Measurements from ENCODE around the gene RASA3.

Gene RASA3

DNA sequence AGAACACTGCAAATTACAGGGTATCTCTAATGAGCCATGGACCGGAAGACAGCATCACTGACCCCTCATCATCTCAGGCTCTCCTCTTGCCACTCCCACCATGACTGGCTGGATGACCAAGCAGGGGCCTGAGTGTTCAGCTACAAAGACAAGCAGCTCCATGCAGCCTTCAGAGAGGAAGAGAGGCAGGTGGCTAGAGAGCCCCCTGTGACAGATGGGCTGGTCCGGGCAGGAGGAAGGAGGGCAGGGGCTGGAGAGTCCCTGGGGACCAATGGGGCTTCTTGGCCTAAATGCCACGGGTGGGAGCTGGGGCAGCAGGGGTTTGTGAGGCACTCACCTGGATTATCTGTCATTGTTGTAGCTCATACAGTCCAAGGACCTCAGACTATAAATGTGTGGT lies 12.8 kb upstream of the RASA3 start:
- TF ChIP-seq, protein P1, sequence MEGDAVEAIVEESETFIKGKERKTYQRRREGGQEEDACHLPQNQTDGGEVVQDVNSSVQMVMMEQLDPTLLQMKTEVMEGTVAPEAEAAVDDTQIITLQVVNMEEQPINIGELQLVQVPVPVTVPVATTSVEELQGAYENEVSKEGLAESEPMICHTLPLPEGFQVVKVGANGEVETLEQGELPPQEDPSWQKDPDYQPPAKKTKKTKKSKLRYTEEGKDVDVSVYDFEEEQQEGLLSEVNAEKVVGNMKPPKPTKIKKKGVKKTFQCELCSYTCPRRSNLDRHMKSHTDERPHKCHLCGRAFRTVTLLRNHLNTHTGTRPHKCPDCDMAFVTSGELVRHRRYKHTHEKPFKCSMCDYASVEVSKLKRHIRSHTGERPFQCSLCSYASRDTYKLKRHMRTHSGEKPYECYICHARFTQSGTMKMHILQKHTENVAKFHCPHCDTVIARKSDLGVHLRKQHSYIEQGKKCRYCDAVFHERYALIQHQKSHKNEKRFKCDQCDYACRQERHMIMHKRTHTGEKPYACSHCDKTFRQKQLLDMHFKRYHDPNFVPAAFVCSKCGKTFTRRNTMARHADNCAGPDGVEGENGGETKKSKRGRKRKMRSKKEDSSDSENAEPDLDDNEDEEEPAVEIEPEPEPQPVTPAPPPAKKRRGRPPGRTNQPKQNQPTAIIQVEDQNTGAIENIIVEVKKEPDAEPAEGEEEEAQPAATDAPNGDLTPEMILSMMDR (IDR thresholded peaks at IDR 0.05; ENCODE audit: low read length, missing control alignments), result no peak
- no peak overlapping the region for H3K4me3 ChIP-seq (replicated peaks; ENCODE audit: low read depth, low read length)
- no peak for DNase-seq (ENCODE audit: low read depth)

DNA sequence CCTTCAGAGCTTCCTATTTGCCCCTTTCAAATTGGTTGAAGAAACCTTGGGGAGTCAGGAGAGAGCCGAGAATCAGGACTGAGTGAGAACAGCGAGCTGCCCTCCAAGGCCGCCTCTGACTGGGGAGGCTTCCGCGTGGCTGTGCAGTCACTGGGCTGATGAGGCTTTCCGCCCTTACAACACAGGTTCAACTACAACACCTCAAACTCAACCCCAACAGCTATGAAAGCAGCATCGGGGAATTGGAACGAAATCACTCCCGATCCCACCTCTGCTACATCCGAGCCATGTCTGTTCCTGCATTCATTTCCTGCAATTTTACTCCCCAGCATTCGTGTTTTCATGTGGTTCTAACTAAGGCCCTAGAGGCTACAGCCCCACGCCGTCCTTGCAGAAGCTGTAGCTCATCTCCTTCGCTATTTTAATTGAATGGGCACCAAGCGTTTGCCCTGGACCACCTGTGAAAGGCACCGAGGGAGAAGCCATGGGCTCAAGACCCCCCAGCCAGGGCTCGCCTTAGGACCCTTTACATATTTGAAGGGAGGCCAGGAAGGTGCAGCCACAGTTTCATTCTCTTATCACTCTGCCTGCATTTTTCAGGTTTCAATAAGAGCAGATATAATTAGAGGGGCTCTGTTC lies 12.3 kb upstream of the RASA3 start:
- DNase-seq (ENCODE audit: low read depth), result no peak
- H3K4me3 ChIP-seq (replicated peaks; ENCODE audit: low read depth, low read length), result no peak overlapping the region
- TF ChIP-seq, protein P1 (IDR thresholded peaks at IDR 0.05; ENCODE audit: low read length, missing control alignments), result no peak

DNA sequence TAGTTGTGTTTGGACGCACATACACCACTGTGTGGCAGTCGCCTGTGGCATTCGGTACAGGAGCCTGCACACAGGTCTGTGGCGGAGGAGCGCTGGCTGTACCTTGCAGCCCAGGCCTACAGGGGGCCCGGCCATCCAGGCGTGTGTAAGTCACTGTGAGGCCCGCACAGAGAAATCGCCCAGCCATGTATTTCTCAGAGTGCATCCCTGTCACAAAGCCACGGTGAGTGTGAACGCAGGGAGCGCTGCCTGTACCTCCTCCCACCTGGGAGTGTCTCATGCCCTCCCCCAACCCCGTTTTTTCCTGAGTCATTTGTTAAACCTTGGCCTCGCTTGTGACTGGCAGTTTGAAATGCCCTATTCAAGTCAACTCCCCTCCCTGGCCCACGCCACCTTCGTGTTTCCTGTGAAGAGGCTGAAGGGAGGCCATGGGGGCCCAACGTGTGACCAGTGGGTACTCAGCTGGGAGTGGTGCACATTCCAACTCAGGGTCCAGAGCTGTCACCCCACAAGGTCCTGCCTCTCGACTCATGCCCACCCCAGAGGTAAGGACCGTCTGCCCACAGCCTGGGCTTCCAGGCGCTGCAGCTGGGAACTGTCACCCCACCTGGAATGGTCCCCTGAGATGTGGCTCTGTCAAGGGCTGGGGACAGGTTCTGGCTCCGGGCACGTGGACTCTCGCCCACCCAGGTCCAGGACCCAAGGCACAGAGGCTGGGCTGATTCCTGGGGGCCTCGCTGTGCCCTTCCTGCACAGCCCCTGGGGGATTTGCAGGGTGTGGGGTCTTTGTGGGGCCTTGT lies 11.6 kb upstream of the RASA3 start:
- TF ChIP-seq, protein P1 (IDR thresholded peaks at IDR 0.05; ENCODE audit: low read length, missing control alignments), result no peak
- no peak for DNase-seq (ENCODE audit: low read depth)
- H3K4me3 ChIP-seq (replicated peaks; ENCODE audit: low read depth, low read length), result no peak overlapping the region

DNA sequence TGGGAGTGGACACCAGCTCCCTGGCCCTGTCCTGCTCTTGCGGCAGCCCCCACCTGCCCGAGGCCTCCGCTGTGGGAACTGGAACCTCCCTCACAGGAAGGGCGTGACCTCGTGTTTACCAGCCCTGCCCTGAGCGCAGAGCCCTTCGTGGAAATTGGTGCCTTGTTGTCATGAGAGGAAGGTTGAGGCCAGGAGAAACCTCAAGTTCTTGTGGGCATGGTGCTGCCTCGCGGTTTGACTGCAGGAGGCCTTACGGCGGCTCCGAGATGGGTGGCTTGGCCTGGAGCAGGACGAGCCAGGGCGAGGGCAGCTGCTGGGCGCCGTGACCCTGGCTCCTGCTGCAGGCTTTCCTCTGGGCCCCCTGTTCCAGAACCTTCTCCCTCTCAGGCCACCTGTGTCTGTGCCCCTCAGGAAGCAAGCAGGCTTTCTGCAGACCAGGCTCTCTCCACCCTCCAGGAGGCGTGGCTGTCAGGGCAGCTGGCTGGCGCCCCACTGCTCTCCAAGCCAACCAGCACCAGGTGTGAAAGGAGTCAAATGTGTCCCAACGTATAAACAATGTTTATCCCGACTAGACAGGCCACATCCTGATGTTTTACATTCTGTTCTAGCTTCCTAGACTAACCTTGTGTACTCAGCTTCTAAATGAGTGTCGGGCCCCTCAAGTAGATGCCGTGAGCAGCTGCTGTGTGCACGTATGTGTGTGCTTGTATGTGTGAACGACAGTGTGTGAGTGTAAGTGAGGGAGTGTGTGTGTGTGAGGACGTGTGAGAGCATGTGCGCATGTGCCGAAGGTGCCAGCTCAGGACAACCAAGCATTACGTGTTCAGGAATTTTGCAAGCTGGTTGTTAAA lies 10.4 kb upstream of the RASA3 start:
- no peak for DNase-seq (ENCODE audit: low read depth)
- TF ChIP-seq, protein P1 (IDR thresholded peaks at IDR 0.05; ENCODE audit: low read length, missing control alignments), result no peak
- H3K4me3 ChIP-seq (replicated peaks; ENCODE audit: low read depth, low read length), result no peak overlapping the region

DNA sequence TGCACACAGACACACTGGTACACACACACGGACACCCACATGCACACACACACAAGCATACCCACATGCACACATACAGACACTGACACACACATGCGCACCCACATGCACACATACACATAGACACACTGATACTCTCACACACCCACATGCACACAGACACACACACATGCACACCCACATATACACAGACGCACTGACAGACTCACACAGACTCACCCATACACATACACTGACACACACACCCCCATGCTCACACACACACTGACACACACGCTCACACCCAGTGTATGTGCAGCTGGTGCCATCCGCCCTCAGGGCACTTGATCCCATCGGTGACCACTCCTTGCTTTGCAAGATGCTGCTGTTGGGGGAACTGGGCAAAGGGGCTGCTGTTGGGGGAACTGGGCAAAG lies 9.7 kb upstream of the RASA3 start:
- DNase-seq (ENCODE audit: low read depth), result no peak
- TF ChIP-seq, protein P1 (IDR thresholded peaks at IDR 0.05; ENCODE audit: low read length, missing control alignments), result no peak
- H3K4me3 ChIP-seq (replicated peaks; ENCODE audit: low read depth, low read length), result no peak overlapping the region

DNA sequence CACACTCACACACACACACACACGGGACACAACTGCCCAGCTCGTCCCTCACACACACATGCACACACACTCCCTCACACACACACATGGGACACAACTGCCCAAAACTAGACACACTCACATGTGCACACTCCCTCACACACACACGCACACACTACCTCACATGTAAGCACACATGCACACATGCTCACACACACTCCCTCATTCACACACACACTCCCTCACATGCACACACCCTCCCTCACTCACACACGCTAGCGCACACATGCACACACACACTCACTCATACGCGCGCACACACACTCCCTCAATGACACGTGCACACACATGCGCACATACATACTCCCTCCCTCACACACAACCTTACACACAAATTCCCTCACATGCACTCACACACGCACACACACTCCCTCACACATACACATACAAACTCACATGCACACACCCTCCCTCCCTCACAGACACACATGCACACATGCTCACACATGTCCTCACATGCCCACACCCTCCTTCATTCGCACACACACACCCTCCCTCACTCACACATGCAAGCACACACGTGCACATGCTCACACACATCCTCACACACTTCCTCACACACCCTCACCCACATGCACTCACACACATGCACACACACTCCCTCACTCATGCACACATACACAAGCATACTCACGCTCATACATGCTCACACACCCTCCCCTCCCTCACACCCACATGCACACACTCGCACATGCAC lies 9.0 kb upstream of the RASA3 start:
- H3K4me3 ChIP-seq (replicated peaks; ENCODE audit: low read depth, low read length), result no peak overlapping the region

More for the DNA sequence above, 9.0 kb upstream of the RASA3 start:
- no peak for DNase-seq (ENCODE audit: low read depth)
- TF ChIP-seq, protein P1 (IDR thresholded peaks at IDR 0.05; ENCODE audit: low read length, missing control alignments), result no peak
